ENCODE data around the gene TFIP11. TPM values are rescaled to one million over a fixed set of nuclear protein-coding genes. Genes with fewer than 3 reads are reported as not detected.

Gene TFIP11
- total and polyA plus RNA-seq, 5 donors from 2014 or later: 31.9 to 109 (median 40.8) TPM

DNA sequence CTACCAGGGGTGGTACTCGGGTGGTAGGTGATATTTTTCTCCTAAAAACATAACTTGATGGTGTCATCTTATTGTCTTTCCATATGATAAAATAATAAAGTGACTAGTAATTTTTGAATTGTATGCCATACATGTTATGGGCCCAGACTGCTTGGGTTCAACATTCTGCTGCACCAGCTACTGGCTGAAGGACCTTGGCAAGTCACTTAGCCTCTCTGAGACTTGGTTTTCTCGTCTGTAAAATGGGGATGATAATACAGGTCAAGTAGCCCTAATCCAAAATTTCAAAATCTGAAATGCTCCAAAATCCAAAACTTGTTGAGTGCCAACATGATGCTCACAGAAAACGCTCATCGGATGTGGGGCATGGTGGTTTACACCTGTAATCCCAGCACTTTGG is 35.6 kb upstream of the TFIP11 start:
- Histone ChIP-seq H3K4me1 (ENCODE audit: control insufficient read depth, insufficient read depth, low read length, poor library complexity, severe bottlenecking) (peaks cover 1% of the 10 kb centered on the region), H3K27me3 (ENCODE audit: control insufficient read depth, insufficient read depth, low read length) (no peaks in the 10 kb centered on the region), H3K4me3 (ENCODE audit: low read depth, low read length) (no peak overlapping the region), H3K9me3 (ENCODE audit: control insufficient read depth in 2 of 2, low read length in 2 of 2) (no peaks in the 10 kb centered on the region), H3K36me3 (ENCODE audit: control insufficient read depth, insufficient read depth, low read length) (peaks cover 5% of the 10 kb centered on the region), H3K27ac (ENCODE audit: insufficient read depth, low read length, poor library complexity, severe bottlenecking) (no peak overlapping the region)
- H3K27ac Mint-ChIP-seq: peak overlapping the region in 1 of 3 donors; percentile 86
- no peak for ATAC-seq (ENCODE audit: low read depth in 2 of 2)
- H3K9me3 Mint-ChIP-seq: no peaks in the 10 kb centered on the region
- H3K4me1 Mint-ChIP-seq: peaks cover 0 to 31% (median 10%) of the 10 kb centered on the region in 4 donors
- H3K36me3 Mint-ChIP-seq: peaks cover 8% of the 10 kb centered on the region
- H3K27me3 Mint-ChIP-seq: no peaks in the 10 kb centered on the region
- no peak for DNase-seq
- H3K4me3 Mint-ChIP-seq: no peak overlapping the region

GRCh38 chr22:26547426-26547825 is 35.2 kb upstream of the TFIP11 start:
- H3K4me1 Mint-ChIP-seq: peaks cover 0 to 35% (median 10%) of the 10 kb centered on the region in 4 donors
- H3K4me1 ChIP-seq (ENCODE audit: control insufficient read depth, insufficient read depth, low read length, poor library complexity, severe bottlenecking): peaks cover 3% of the 10 kb centered on the region
- peak overlapping the region in 2 of 3 donors; percentile 77 to 86 for H3K27ac Mint-ChIP-seq

GRCh38 chr22:26546282-26546681 is 34.0 kb upstream of the TFIP11 start:
- H3K27ac Mint-ChIP-seq: peak overlapping the region in 2 of 3 donors; percentile 86 to 88
- H3K4me3 Mint-ChIP-seq: no peak overlapping the region
- no peaks in the 10 kb centered on the region for H3K27me3 Mint-ChIP-seq
- Histone ChIP-seq H3K27ac (ENCODE audit: insufficient read depth, low read length, poor library complexity, severe bottlenecking) (no peak overlapping the region), H3K9me3 (ENCODE audit: control insufficient read depth in 2 of 2, low read length in 2 of 2) (no peaks in the 10 kb centered on the region), H3K36me3 (ENCODE audit: control insufficient read depth, insufficient read depth, low read length) (peaks cover 7% of the 10 kb centered on the region), H3K27me3 (ENCODE audit: control insufficient read depth, insufficient read depth, low read length) (no peaks in the 10 kb centered on the region), H3K4me3 (ENCODE audit: low read depth, low read length) (no peak overlapping the region), H3K4me1 (ENCODE audit: control insufficient read depth, insufficient read depth, low read length, poor library complexity, severe bottlenecking) (peaks cover 3% of the 10 kb centered on the region)
- no peaks in the 10 kb centered on the region for H3K9me3 Mint-ChIP-seq
- H3K4me1 Mint-ChIP-seq: peaks cover 0 to 34% (median 11%) of the 10 kb centered on the region in 4 donors
- ATAC-seq (ENCODE audit: low read depth in 2 of 2) (no peak), DNase-seq (no peak)
- peaks cover 8% of the 10 kb centered on the region for H3K36me3 Mint-ChIP-seq

More at GRCh38 chr22:26547426-26547825, 35.2 kb upstream of the TFIP11 start:
- no peak overlapping the region for H3K27ac ChIP-seq (ENCODE audit: insufficient read depth, low read length, poor library complexity, severe bottlenecking)
- H3K9me3 Mint-ChIP-seq: no peaks in the 10 kb centered on the region
- no peaks in the 10 kb centered on the region for H3K9me3 ChIP-seq (ENCODE audit: control insufficient read depth in 2 of 2, low read length in 2 of 2)
- peak overlapping the region in 1 of 4 donors; percentile 5 for H3K4me3 Mint-ChIP-seq
- H3K27me3 Mint-ChIP-seq: no peaks in the 10 kb centered on the region
- peak in 1 of 3 donors; percentile 36 for DNase-seq
- no peaks in the 10 kb centered on the region for H3K27me3 ChIP-seq (ENCODE audit: control insufficient read depth, insufficient read depth, low read length)
- no peak overlapping the region for H3K4me3 ChIP-seq (ENCODE audit: low read depth, low read length)
- H3K36me3 Mint-ChIP-seq: peaks cover 8% of the 10 kb centered on the region
- H3K36me3 ChIP-seq (ENCODE audit: control insufficient read depth, insufficient read depth, low read length): peaks cover 6% of the 10 kb centered on the region
- peak; percentile 34 to 43 for ATAC-seq (ENCODE audit: low read depth in 2 of 2)

DNA sequence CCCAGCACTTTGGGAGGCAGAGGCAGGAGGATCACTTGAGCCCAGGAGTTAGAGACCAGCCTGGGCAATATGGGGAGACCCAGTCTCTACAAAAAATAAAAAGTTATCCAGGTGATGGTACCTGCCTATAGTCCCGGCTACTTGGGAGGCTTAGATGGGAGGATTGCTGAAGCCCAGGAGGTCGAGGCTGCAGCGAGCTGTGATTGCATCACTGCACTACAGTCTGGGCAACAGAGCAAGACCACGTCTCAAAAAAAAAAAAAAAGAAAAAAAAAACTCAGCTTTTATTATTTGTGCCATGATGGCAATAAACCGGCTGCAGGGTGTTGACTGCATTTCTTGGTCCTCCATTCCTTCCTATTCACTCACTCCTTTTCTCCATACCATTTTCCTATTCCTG is 33.6 kb upstream of the TFIP11 start:
- H3K4me3 Mint-ChIP-seq: no peak overlapping the region
- no peaks in the 10 kb centered on the region for H3K27me3 ChIP-seq (ENCODE audit: control insufficient read depth, insufficient read depth, low read length)
- no peaks in the 10 kb centered on the region for H3K9me3 Mint-ChIP-seq
- H3K27ac ChIP-seq (ENCODE audit: insufficient read depth, low read length, poor library complexity, severe bottlenecking): no peak overlapping the region
- no peak for DNase-seq
- no peak overlapping the region for H3K4me3 ChIP-seq (ENCODE audit: low read depth, low read length)
- no peak overlapping the region for H3K27ac Mint-ChIP-seq
- no peaks in the 10 kb centered on the region for H3K27me3 Mint-ChIP-seq
- peaks cover 8% of the 10 kb centered on the region for H3K36me3 Mint-ChIP-seq
- peaks cover 10% of the 10 kb centered on the region for H3K36me3 ChIP-seq (ENCODE audit: control insufficient read depth, insufficient read depth, low read length)
- ATAC-seq (ENCODE audit: low read depth in 2 of 2): no peak
- peaks cover 3% of the 10 kb centered on the region for H3K4me1 ChIP-seq (ENCODE audit: control insufficient read depth, insufficient read depth, low read length, poor library complexity, severe bottlenecking)
- peaks cover 0 to 33% (median 11%) of the 10 kb centered on the region in 4 donors for H3K4me1 Mint-ChIP-seq
- H3K9me3 ChIP-seq (ENCODE audit: control insufficient read depth in 2 of 2, low read length in 2 of 2): no peaks in the 10 kb centered on the region

DNA sequence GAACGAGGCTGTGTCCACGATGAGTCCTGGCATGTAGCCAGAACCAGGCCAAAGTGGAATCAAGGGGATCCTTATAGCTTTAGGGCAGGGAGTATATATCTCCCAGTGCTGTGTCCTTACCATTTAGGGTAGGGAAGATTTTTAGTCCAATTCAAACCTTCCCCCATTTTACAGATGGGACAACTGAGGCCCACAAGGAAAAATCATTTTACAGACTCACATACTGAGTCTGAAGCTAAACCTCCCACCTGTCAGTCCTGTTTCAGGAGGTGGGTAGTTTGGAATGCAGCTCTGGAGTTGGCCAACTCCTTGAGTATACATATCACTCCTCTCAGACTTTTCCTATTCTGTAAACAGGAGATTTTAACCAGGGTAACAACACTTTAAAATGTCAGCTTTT is 33.1 kb upstream of the TFIP11 start:
- H3K4me1 ChIP-seq (ENCODE audit: control insufficient read depth, insufficient read depth, low read length, poor library complexity, severe bottlenecking): peaks cover 3% of the 10 kb centered on the region
- no peak for DNase-seq
- H3K36me3 Mint-ChIP-seq: peaks cover 12% of the 10 kb centered on the region

GRCh38 chr22:26544489-26544888 is 32.2 kb upstream of the TFIP11 start:
- Histone ChIP-seq H3K9me3 (ENCODE audit: control insufficient read depth in 2 of 2, low read length in 2 of 2) (no peaks in the 10 kb centered on the region), H3K36me3 (ENCODE audit: control insufficient read depth, insufficient read depth, low read length) (peaks cover 21% of the 10 kb centered on the region), H3K4me1 (ENCODE audit: control insufficient read depth, insufficient read depth, low read length, poor library complexity, severe bottlenecking) (peaks cover 3% of the 10 kb centered on the region), H3K27ac (ENCODE audit: insufficient read depth, low read length, poor library complexity, severe bottlenecking) (no peak overlapping the region), H3K4me3 (ENCODE audit: low read depth, low read length) (no peak overlapping the region), H3K27me3 (ENCODE audit: control insufficient read depth, insufficient read depth, low read length) (no peaks in the 10 kb centered on the region)
- H3K4me1 Mint-ChIP-seq: peaks cover 0 to 30% (median 10%) of the 10 kb centered on the region in 4 donors
- H3K4me3 Mint-ChIP-seq: no peak overlapping the region
- peaks cover 11% of the 10 kb centered on the region for H3K36me3 Mint-ChIP-seq
- H3K27ac Mint-ChIP-seq: peak overlapping the region in 2 of 3 donors; percentile 25 to 41
- no peak for ATAC-seq (ENCODE audit: low read depth in 2 of 2)
- H3K9me3 Mint-ChIP-seq: no peaks in the 10 kb centered on the region
- H3K27me3 Mint-ChIP-seq: no peaks in the 10 kb centered on the region
- no peak for DNase-seq

More for the DNA sequence above, 33.1 kb upstream of the TFIP11 start:
- H3K27ac ChIP-seq (ENCODE audit: insufficient read depth, low read length, poor library complexity, severe bottlenecking): no peak overlapping the region
- no peaks in the 10 kb centered on the region for H3K9me3 ChIP-seq (ENCODE audit: control insufficient read depth in 2 of 2, low read length in 2 of 2)
- peaks cover 14% of the 10 kb centered on the region for H3K36me3 ChIP-seq (ENCODE audit: control insufficient read depth, insufficient read depth, low read length)
- H3K9me3 Mint-ChIP-seq: no peaks in the 10 kb centered on the region
- H3K27me3 ChIP-seq (ENCODE audit: control insufficient read depth, insufficient read depth, low read length): no peaks in the 10 kb centered on the region
- H3K4me1 Mint-ChIP-seq: peaks cover 0 to 33% (median 11%) of the 10 kb centered on the region in 4 donors
- no peak overlapping the region for H3K4me3 Mint-ChIP-seq
- H3K27me3 Mint-ChIP-seq: no peaks in the 10 kb centered on the region
- H3K4me3 ChIP-seq (ENCODE audit: low read depth, low read length): no peak overlapping the region
- no peak overlapping the region for H3K27ac Mint-ChIP-seq
- ATAC-seq (ENCODE audit: low read depth in 2 of 2): no peak

- DNase-seq (peak in 1 of 3 donors; percentile 33), ATAC-seq (ENCODE audit: low read depth in 2 of 2) (peak in 1 of 2 donors; percentile 24)
- Histone ChIP-seq H3K27ac (ENCODE audit: insufficient read depth, low read length, poor library complexity, severe bottlenecking) (no peak overlapping the region), H3K36me3 (ENCODE audit: control insufficient read depth, insufficient read depth, low read length) (peaks cover 29% of the 10 kb centered on the region), H3K4me3 (ENCODE audit: low read depth, low read length) (no peak overlapping the region), H3K4me1 (ENCODE audit: control insufficient read depth, insufficient read depth, low read length, poor library complexity, severe bottlenecking) (peaks cover 3% of the 10 kb centered on the region), H3K9me3 (ENCODE audit: control insufficient read depth in 2 of 2, low read length in 2 of 2) (no peaks in the 10 kb centered on the region), H3K27me3 (ENCODE audit: control insufficient read depth, insufficient read depth, low read length) (no peaks in the 10 kb centered on the region)
- Mint-ChIP-seq H3K4me1 (peaks cover 0 to 23% (median 10%) of the 10 kb centered on the region in 4 donors), H3K27ac (no peak overlapping the region), H3K4me3 (no peak overlapping the region), H3K9me3 (no peaks in the 10 kb centered on the region), H3K27me3 (no peaks in the 10 kb centered on the region), H3K36me3 (peaks cover 21% of the 10 kb centered on the region)
Measured at GRCh38 chr22:26542831-26543230, 30.6 kb upstream of the TFIP11 start.

GRCh38 chr22:26541167-26541819 is 29.0 kb upstream of the TFIP11 start:
- Mint-ChIP-seq H3K27ac (no peak overlapping the region), H3K36me3 (peaks cover 27% of the 10 kb centered on the region), H3K27me3 (no peaks in the 10 kb centered on the region), H3K4me3 (no peak overlapping the region), H3K4me1 (peaks cover 0 to 12% (median 3%) of the 10 kb centered on the region in 4 donors), H3K9me3 (no peaks in the 10 kb centered on the region)
- DNase-seq: no peak
- no peak overlapping the region for H3K27ac ChIP-seq (ENCODE audit: insufficient read depth, low read length, poor library complexity, severe bottlenecking)
- peaks cover 3% of the 10 kb centered on the region for H3K4me1 ChIP-seq (ENCODE audit: control insufficient read depth, insufficient read depth, low read length, poor library complexity, severe bottlenecking)
- ATAC-seq (ENCODE audit: low read depth in 2 of 2): no peak
- no peaks in the 10 kb centered on the region for H3K27me3 ChIP-seq (ENCODE audit: control insufficient read depth, insufficient read depth, low read length)
- H3K4me3 ChIP-seq (ENCODE audit: low read depth, low read length): no peak overlapping the region
- H3K9me3 ChIP-seq (ENCODE audit: control insufficient read depth in 2 of 2, low read length in 2 of 2): no peaks in the 10 kb centered on the region
- peaks cover 38% of the 10 kb centered on the region for H3K36me3 ChIP-seq (ENCODE audit: control insufficient read depth, insufficient read depth, low read length)
